ENCODE results near the gene FREY1. TPM values are rescaled to one million over a fixed set of nuclear protein-coding genes. Genes with fewer than 3 reads are reported as not detected.

FREY1 gene
- total and polyA plus RNA-seq, 9 of the 15 experiments (the other 6 are each of a cell fraction or from before 2014, with no cell fraction given) = 0.25 to 1.5 (median 1.1) TPM; not detected in 5

DNA sequence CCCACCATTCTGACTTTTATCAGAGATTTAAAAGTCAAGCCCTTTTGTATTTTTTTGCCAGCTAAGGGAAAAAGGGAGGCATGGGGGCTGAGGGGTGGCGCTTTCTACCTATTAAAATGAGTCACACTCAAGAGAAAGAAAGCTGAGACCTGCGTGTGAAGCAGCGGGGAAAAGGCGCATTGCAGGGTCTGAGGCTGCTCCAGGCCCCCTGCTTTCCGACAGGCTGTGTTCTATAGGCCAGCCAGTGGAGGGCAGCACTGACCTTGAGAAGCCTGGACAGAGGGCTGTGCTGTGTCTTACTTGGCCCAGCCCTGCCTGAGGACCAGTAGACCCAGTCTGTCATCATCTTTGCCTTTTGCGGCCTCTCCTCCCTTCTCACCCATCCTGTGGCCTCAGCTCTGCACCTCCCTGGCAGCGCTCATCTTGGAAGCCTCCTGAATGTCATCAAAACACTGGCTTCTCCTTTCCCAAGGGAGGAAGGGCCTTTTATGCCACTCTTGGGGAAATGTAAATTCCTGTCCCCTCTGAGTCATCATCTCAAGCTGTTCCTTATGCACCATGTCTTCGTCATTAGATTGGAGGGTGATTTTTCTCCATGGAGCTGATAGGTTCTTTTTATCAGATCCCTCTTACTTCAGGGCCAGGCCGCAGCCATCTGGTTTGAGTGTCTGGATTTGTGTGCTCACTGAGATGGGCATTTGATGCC lies 34.3 kb downstream of the FREY1 start (continued):
- TF ChIP-seq, protein P1, sequence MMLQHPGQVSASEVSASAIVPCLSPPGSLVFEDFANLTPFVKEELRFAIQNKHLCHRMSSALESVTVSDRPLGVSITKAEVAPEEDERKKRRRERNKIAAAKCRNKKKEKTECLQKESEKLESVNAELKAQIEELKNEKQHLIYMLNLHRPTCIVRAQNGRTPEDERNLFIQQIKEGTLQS (IDR thresholded peaks at IDR 0.05) = peak; percentile 52; the same call in 1 of the 2 replicates
- TF ChIP-seq, protein P1 (CRISPR knock-in tag; conservative IDR thresholded peaks at IDR 0.05) = no peak
- TF ChIP-seq ZBTB7A (IDR thresholded peaks at IDR 0.05; ENCODE audit: borderline replicate concordance, control insufficient read depth, low read depth, low read length) = peak; percentile 83
- TF ChIP-seq SMC3 (conservative IDR thresholded peaks at IDR 0.05; ENCODE audit: insufficient read depth, low read depth, low read length) = peak; percentile 87
- TF ChIP-seq NRF1 (conservative IDR thresholded peaks at IDR 0.05 in 1 of 2, IDR thresholded peaks at IDR 0.05 in 1 of 2) = peak in 1 of 2 experiments; percentile 27; a peak in 2 of 4 replicates
- TF ChIP-seq CBFB (CRISPR knock-in tag; IDR thresholded peaks at IDR 0.05) = 0 out of 2 replicates have a peak, but pooled peaks have one; percentile 46
- TF ChIP-seq, protein P2, sequence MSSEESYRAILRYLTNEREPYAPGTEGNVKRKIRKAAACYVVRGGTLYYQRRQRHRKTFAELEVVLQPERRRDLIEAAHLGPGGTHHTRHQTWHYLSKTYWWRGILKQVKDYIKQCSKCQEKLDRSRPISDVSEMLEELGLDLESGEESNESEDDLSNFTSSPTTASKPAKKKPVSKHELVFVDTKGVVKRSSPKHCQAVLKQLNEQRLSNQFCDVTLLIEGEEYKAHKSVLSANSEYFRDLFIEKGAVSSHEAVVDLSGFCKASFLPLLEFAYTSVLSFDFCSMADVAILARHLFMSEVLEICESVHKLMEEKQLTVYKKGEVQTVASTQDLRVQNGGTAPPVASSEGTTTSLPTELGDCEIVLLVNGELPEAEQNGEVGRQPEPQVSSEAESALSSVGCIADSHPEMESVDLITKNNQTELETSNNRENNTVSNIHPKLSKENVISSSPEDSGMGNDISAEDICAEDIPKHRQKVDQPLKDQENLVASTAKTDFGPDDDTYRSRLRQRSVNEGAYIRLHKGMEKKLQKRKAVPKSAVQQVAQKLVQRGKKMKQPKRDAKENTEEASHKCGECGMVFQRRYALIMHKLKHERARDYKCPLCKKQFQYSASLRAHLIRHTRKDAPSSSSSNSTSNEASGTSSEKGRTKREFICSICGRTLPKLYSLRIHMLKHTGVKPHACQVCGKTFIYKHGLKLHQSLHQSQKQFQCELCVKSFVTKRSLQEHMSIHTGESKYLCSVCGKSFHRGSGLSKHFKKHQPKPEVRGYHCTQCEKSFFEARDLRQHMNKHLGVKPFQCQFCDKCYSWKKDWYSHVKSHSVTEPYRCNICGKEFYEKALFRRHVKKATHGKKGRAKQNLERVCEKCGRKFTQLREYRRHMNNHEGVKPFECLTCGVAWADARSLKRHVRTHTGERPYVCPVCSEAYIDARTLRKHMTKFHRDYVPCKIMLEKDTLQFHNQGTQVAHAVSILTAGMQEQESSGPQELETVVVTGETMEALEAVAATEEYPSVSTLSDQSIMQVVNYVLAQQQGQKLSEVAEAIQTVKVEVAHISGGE (CRISPR knock-in tag; IDR thresholded peaks at IDR 0.05) = no peak
- TF ChIP-seq WHSC1 (IDR thresholded peaks at IDR 0.05; ENCODE audit: low read length) = no peak
- 0 out of 2 replicates have a peak, but pooled peaks have one; percentile 29 for TF ChIP-seq SP1 (CRISPR knock-in tag; IDR thresholded peaks at IDR 0.05)
- TF ChIP-seq, protein P3, sequence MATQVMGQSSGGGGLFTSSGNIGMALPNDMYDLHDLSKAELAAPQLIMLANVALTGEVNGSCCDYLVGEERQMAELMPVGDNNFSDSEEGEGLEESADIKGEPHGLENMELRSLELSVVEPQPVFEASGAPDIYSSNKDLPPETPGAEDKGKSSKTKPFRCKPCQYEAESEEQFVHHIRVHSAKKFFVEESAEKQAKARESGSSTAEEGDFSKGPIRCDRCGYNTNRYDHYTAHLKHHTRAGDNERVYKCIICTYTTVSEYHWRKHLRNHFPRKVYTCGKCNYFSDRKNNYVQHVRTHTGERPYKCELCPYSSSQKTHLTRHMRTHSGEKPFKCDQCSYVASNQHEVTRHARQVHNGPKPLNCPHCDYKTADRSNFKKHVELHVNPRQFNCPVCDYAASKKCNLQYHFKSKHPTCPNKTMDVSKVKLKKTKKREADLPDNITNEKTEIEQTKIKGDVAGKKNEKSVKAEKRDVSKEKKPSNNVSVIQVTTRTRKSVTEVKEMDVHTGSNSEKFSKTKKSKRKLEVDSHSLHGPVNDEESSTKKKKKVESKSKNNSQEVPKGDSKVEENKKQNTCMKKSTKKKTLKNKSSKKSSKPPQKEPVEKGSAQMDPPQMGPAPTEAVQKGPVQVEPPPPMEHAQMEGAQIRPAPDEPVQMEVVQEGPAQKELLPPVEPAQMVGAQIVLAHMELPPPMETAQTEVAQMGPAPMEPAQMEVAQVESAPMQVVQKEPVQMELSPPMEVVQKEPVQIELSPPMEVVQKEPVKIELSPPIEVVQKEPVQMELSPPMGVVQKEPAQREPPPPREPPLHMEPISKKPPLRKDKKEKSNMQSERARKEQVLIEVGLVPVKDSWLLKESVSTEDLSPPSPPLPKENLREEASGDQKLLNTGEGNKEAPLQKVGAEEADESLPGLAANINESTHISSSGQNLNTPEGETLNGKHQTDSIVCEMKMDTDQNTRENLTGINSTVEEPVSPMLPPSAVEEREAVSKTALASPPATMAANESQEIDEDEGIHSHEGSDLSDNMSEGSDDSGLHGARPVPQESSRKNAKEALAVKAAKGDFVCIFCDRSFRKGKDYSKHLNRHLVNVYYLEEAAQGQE (IDR thresholded peaks at IDR 0.05; ENCODE audit: borderline replicate concordance) = peak; percentile 75
- TF ChIP-seq, protein P3 (CRISPR knock-in tag; IDR thresholded peaks at IDR 0.05; ENCODE audit: low read depth) = no peak
- TF ChIP-seq C11orf30 (IDR thresholded peaks at IDR 0.05; ENCODE audit: low read depth) = peak; percentile 71
- peak; percentile 20; the same call in 1 of the 2 replicates for TF ChIP-seq CXXC5 (CRISPR knock-in tag; IDR thresholded peaks at IDR 0.05)

Data from K562 (cell line).